GM19351 (cell line): Measurements from ENCODE around the gene JPT1.
A peak's percentile ranks its signal among the peaks of the same experiment; 100 is the strongest.

Experiments
- ATAC-seq: cut with Tn5 transposase; IDR thresholded peaks from one replicate; pipeline ENCODE4 v1.9.1; 2021; ENCODE audit warnings: mild to moderate bottlenecking, moderate library complexity; ENCODE audit not compliant: unreplicated experiment

Gene JPT1

DNA sequence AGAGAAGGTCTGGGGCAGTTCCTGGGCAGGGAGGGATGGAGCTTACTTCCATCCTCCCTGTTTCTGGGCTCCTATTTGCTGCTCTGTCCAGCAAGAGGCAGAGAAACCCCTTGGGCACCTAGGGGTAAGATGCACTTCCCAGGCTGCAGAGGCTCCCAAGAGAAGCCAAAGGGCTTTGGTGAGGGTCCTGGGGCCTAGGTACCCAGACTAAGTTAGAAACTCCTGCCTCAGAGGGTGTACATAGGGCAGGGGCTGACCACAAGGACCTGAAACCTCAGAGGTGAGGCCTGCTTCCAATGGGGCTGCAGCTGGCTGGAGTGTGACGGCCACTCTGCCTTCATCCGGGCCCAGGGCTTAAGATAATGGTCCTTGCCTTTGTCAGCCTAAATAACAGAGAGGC is 46.1 kb downstream of the JPT1 start:
- ATAC-seq, result no peak

DNA sequence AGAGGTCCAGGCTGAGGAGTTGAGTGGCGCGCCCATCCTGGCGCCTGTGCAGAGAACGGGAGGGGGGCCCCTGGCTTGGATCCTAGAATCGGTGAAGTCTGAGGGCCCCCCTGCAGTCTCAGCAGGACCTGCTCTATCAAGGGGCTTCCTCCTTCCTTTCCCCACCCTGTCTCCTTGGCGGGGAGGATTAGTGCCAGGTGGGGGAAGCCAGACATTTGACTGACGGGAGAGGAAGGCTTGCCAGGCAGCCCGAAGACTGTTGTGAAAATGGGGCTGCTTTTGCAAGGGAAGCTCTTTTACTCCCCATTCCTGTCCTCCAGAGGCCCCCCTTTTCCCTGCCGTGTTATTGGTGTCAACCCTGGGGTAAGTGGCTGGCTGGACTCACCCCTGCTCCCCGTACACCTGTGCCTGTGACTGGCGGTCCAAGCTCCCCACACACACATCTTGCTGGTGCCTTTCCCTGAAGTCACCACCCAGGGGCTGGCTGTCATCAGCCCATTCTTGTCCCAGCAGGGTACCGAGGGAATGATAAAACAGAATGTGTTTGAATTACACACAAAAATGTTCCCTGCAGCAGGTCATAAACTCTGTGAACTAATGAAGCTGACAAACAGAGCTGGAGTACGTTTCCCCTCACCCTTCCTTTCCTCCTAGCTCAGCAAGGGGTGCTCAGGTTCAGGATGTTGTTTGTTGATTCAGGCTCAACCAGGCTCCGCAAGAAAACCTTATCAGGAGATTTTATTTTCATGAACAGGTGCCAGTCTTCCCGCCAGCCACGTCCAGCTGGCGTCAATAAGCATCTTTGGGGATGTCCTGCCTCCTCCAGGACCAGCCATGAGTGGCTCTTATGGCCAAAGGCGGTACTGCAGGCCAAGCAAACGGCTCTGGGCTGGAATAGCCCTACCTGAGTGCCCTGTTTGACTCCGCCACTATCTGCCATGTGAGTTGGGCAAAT is 48.9 kb downstream of the JPT1 start:
- peak; percentile 66 for ATAC-seq

GRCh38 chr17:75103601-75104554 is 50.4 kb downstream of the JPT1 start:
- no peak for ATAC-seq

DNA sequence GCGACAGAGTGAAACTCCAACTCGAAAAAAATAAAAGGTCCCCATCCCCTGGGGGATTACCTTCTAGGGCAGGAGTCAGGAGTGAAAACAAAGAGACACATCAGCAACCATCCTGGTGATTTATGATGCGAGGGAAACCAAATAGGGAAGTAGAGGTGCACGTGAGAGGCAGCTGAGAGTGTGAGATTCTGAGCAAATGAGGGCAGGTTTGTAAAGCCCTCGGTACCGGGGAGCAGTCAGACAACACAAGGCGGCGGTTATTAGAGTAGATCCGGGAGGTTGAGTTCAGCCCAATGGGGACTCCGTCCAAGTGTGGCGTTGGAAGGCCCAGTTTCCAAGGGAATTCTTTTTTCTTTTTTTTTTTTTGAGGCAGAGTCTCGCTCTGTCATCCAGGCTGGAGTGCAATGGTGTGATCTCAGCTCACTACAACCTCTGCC is 51.9 kb downstream of the JPT1 start:
- no peak for ATAC-seq

- ATAC-seq, result no peak
Measured at GRCh38 chr17:75099881-75100595, 54.3 kb downstream of the JPT1 start.

DNA sequence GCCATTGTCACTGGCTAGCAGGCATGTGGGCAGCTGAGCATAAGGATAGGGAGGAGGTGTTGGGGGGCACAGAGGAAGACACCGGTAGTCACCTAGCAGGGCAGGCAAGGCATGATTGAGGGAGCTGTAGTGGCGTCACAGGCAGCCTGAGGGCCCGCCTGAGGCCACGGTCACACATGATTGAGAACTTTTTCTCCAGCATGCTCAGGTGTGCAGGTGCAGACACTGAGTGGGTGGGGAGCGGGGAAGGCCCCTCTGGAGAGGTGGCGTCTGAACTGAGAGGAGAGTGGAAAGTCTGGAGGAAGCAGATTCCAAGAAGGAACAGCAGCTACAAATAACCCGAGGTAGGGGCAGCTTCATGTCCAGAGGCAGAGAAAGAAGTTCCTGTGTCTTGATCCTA is 55.5 kb downstream of the JPT1 start:
- ATAC-seq, result no peak

- no peak for ATAC-seq
Measured at GRCh38 chr17:75097865-75098264, 56.4 kb downstream of the JPT1 start.

DNA sequence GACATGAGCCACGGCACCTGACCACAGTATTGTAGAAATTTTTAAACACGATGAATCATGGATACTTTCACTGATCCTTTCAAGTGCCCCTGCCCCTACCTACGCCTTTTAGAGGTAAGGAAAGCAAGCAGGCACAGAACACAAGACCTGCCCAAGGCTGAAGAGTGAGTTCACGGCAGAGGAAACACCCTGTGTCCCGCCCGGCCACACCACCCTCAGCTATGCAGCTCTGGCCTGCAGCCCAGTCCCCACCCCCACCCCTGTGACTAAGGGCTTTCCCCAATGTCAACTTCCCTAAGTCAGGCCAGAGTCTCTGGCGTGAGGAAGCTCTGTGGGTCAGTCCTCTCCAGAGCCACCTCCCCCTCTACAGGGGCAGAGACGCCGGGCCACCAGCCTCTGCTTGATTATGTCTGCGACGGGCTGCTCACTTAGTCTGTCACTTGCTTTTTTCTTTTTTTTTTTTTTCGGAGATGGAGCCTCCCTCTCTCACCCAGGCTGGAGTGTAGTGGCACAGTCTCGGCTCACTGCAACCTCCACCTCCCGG is 58.2 kb downstream of the JPT1 start:
- ATAC-seq, result no peak

DNA sequence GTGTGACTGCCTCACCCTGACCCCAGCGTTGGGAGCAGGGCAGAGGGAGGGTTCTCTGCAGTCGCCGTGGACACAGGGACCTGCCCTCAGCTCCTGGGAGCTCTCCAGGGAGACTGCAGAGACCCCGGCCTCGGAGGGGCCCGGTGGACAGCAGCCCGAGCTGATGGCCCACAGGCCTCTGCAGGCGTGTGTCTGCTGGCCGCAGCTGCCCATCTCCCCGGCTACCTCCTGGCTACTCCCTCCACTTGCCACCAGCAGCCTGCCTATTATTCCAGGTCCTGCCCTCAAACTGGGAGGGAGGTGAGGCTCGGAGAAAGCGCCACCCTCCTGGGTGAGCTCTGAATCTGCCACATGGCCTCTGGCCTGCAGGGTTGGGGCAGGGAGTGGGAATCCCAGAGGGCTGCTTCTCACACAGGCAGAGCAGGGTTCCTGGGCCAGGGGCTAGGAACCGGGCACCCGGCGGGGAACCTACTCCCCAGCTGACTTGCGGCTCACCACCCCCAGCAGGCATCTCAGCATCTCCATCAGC is 59.4 kb downstream of the JPT1 start:
- ATAC-seq, result no peak

DNA sequence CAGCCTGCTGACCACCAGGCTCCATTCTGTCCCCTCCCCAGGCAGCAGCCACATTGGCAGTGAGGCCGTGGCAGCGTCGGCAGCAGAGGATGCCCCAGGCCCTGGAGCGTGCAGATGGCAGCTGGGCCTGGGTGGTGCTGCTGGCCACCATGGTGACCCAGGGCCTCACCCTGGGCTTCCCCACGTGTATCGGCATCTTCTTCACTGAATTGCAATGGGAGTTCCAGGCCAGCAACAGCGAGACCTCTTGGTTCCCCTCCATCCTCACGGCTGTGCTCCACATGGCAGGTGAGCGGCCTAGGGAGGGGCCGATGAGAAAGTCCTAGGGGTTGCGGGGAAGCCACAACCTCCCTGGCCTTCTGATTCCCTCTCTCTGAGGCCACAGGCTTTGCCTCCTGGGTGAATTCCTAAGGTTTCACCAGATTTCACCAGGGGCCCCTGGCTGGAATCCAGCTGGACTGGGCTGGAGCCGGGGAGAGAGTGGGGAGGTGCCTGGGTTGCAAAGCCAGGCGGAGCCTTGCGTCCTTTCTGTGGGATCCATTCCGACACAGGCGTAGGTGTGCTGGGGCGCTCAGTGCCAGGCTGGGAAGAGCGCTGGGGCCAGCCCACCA is 60.7 kb downstream of the JPT1 start:
- no peak for ATAC-seq

GRCh38 chr17:75091855-75092327 is 62.4 kb downstream of the JPT1 start:
- no peak for ATAC-seq

DNA sequence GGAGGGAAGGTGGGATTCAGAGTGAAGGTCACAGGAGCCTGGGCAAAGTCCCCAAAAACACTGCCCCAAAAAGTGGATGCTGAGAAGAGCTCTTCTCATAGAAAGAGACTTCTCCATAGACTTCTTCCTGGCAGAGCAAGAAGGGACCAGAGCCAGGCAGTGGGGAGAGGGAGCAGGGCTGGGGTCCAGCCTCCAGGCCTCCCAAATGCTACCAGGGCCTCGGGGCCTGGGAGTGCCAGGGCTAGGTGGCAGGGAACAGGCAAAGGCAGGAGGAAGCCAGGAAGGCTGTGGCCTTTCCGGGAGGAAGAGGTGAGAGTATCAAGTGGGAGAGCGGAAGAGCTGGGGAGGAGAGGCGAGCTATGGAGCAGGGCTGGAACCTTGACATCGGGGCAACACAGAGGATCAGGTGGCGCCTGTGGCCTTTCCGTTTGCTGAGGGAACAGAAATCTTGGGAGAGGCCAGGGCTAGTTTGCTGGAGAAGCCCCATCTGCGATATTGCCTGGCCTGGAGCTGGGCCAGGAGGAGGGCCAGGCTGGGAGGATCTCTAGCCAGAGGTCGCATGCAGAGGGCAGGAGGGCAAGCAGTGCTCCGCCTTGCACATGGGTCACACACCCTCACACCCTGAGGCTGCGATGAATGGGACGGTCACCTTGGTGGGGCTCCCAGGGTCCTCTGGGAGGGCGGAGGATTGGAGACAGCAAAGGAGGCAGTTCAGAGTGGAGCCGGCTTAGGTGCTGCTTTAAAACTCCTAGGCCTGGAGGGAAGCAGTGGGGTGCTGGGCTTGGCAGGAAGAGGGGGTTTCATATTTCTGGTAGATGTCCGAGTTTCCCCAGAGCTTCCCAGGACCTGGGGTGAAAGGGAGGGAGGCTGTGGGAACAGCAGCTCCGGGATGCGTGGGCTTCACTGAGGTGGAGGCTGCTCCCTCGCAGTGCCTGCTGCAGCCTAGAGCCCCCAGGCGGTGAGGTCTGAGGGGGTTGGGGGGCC is 63.1 kb downstream of the JPT1 start:
- ATAC-seq, result no peak

DNA sequence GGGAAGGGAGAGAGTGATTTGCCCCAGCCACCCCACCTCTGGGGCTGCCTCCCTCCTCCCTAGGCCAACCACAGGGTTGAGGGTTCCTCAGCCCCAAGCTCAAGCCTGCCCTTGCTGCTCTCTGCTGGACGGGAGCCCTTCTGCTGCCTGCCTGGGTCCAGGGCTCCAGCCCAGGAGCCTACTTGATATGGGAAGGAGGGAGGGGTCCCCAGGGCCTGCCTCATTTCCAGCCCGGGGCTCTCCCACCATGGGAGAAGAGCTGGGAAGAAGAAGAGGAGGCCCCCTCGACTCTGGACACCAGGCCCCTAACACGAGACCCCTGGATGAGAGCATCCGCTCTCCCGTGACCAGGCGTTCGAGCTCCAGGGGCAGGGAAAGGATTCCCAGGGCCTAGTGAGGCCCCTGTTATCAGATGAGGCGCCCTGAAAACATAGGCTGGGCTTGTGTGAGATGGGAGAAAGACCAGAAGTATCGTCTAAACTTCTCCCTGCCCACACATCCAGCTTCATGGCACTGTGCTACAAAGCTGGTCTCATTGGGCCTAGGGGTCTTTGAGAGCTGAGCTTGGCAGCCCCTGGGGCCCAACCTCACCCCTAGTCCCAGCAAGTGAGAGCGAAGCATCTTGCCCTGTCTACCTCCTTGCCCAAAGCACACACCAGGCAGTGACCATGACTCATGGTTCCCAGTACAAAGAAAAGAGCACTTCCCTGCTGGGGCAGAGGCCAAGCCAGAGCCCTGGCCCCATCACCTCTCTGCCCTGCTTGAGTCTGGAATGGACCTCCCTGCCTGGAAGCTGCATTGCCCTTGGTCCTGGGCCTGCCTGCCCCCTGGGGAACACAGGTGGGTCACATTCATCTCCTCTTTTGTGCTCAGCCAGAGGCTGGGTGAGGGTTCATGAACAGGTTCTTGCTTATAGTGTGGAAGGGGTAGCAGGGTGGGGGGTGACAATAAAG is 65.6 kb downstream of the JPT1 start:
- no peak for ATAC-seq

- ATAC-seq, result no peak
Measured at GRCh38 chr17:75087558-75088453, 66.5 kb downstream of the JPT1 start, which contains the start of gene SLC16A5. Gene SLC16A5, plus strand, starts transcription at chr17:75087954. Its CDS starts 5,683 bp downstream, at chr17:75093637.

DNA sequence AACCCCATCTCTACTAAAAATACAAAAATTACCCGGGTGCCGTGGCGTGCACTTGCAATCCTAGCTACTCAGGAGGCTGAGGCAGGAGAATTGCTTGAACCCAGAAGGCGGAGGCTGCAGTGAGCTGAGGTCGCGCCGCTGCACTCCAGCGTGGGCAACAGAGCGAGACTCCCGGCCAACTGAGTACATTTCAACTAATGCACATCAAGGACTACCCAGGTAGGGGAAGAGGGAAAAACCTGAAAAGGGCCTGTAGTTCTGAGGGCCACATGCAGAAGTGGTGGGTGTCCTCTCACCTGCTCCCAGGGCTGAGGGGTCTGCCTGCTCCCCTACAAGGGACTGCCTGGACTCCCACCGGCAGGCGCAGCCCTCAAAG is 67.1 kb downstream of the JPT1 start:
- no peak for ATAC-seq

DNA sequence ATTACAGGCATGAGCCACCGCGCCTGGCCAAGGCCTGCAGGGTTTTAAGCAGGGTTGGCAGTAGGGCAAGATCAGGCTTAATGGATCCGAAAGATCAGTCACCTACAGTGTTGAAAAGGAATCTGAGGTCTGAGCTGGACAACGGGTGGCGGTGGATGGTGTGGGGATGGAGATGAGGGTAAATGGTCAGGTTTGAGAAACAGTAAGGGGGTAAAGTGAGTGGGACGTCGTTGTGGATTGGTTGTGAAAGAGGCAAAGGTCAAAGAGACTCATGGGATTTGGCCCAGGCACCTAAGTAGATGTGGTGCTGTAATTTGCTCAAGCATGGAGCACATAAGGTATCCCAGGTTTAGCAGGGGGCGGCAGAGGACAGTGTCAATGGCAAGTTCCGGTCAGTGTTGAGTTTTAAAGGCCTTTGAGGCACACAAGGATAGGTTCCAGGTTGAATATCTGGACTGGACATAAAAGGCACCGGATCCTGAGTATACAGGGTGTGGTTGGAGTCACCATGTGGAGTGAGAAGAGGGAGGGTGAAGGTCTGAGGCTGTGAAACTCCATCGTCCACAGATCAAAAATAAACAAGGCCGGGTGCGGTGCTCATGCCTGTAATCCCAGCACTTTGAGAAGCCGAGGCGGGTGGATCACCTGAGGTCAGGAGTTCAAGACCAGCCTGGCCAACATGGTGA is 67.7 kb downstream of the JPT1 start:
- no peak for ATAC-seq
